Ovary (tissue), 10 donors: ENCODE measurements around the gene DEFB132. TPM values are rescaled to one million over a fixed set of nuclear protein-coding genes. Genes with fewer than 3 reads are reported as not detected.

Source experiments
- DNase-seq, 5 donors: peaks; one replicate each; pipeline ENCODE4 v3.0.0-alpha.2; 2019 to 2020
- H3K27ac ChIP-seq, 2 donors: fragments of 200-600 bp; one replicate each; pipeline versions ENCODE4 v1.5.1 to v1.8.0; 2019 to 2022
- H3K27me3 ChIP-seq: fragments of 200-600 bp; one replicate; pipeline ENCODE4 v1.8.0; 2022
- H3K36me3 ChIP-seq: fragments of 200-600 bp; sonication (generic); one replicate; pipeline ENCODE4 v1.5.1; 2019
- H3K4me1 ChIP-seq: one replicate; pipeline ENCODE4 v1.8.1; 2013; ENCODE audit warnings: mild to moderate bottlenecking, moderate library complexity; ENCODE audit not compliant: insufficient read depth
- H3K4me3 ChIP-seq: fragments of 200-600 bp; sonication (generic); one replicate; pipeline ENCODE4 v1.5.1; 2017
- H3K9me3 ChIP-seq, 2 donors: fragments of 200-600 bp in 1 of 2; sonication (generic) in 1 of 2; one replicate each; pipeline versions ENCODE4 v1.5.1 to v1.8.1; 2013 to 2019; ENCODE audit warnings: mild to moderate bottlenecking in 1 of 2, moderate library complexity in 1 of 2
- EP300 ChIP-seq: sonication (generic); formaldehyde crosslinking; IDR thresholded peaks from one replicate; pipeline ENCODE4 v1.6.1; 2017; ENCODE audit warnings: antibody characterized with exemption
- POLR2A ChIP-seq: fragments of 450-650 bp; IDR thresholded peaks from one replicate; pipeline ENCODE4 v1.6.1; 2017; ENCODE audit warnings: antibody characterized with exemption, mild to moderate bottlenecking, moderate library complexity
- WGBS, 3 donors: extraction: QIAGEN DNeasy Blood & Tissue Kit in 1 of 3; methylation state at CpG; one replicate each; pipeline versions ENCODE4 v1.1.5 to v1.1.7; 2013 to 2017; 5-methylcytosine and 5-hydroxymethylcytosine counted together
- intact Hi-C, 4 donors: fragments of 100-400 bp; cut with DNase I; formaldehyde crosslinking; loops; one replicate each; pipeline versions ENCODE4 v1.11.0 to v1.15.1; 2022 to 2023
- long read RNA-seq, 3 donors: library from polyadenylated mRNA in 2 of 3; unstranded in 2 of 3; transcript quantifications; one replicate each; pipeline ENCODE4 v2.0.0 and lab custom pipeline, GENCODE V29; 2021 to 2026
- polyA plus RNA-seq, 2 donors: library from polyadenylated mRNA; stranded (reverse); fragments of 200-250 nt in 1 of 2; fragments of 350-450 nt in 1 of 2; fragmentation: Illumina TruSeq in 1 of 2; extraction: RNeasy Lipid Tissue Mini Kit (QIAGEN cat#74804) in 1 of 2; gene quantifications; one replicate each; pipeline ENCODE4 v1.2.3, GENCODE V29; 2013 to 2014
- total RNA-seq, 7 donors: library from RNA; depleted of rRNA in 2 of 7; stranded (reverse); fragments of >200 nt in 2 of 7; fragmentation: NEBNext Ultra II Directional in 3 of 7; extraction: Animal tissue kit (Norgen Biotek cat#: 25700) in 3 of 7; gene quantifications; one replicate each; pipeline versions ENCODE4 v1.1.0 to v1.2.4, GENCODE V29; 2016 to 2023
- TF ChIP-seq, protein P1 (sequence below), 3 donors: fragments of 450-650 bp in 2 of 3; fragments of 200-600 bp in 1 of 3; IDR thresholded peaks; one replicate each; pipeline versions ENCODE4 v1.5.1 to v1.8.0; 2016 to 2022; ENCODE audit warnings: antibody characterized with exemption in 3 of 3, mild to moderate bottlenecking in 1 of 3
- donor health status: DM: no; HTN: no; CAD: no; lungs with moderate emphysema.
- donor health status: DM: no; HTN: no; CAD: no.
- donor health status: Bipolar disorder and iron deficiency.
- donor health status: DM: yes; HTN: yes; CAD: no.
- donor health status: DM: no; HTN: no; CAD: no.
- donor health status: DM: yes; HTN: yes; CAD: no.

DEFB132 gene
- not detected for total RNA-seq
- not detected for polyA plus RNA-seq
- long read RNA-seq, donor 1 = 0 reads
- long read RNA-seq, donor 2 = 0 reads
- long read RNA-seq, donor 3 = 0 reads

DNA sequence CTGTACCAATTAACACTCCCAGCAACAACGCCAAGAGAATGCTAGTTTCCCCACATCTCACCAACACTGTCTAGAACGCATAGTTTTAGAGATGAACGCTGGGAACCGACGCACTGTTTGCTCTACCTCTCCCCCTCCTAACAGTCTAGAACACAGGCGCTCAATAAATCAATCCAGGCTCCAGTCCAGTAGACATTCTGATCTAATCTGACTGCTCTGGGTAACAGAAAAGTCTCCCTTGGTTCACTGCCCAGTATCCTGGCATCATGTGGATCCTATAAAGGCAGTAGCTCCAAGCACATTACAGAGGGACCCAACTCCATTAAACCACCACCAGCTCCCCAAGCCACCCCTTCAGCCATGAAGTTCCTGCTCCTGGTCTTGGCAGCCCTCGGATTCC, at the start of gene DEFB132:
Gene DEFB132, plus strand, starts transcription at position 306 of the 400 bp plus-strand sequence. Its CDS starts 55 bp downstream, at position 361.
- Histone ChIP-seq H3K27ac (no peak within 1 kb of the TSS), H3K9me3 (no peaks in the 10 kb centered on the region), H3K27me3 (no peaks in the 10 kb centered on the region), H3K4me3 (no peak within 1 kb of the TSS), H3K4me1 (no peaks in the 10 kb centered on the region), H3K36me3 (no peaks in the 10 kb centered on the region)
- TF ChIP-seq POLR2A (no peak), EP300 (no peak)
- TF ChIP-seq, protein P1, sequence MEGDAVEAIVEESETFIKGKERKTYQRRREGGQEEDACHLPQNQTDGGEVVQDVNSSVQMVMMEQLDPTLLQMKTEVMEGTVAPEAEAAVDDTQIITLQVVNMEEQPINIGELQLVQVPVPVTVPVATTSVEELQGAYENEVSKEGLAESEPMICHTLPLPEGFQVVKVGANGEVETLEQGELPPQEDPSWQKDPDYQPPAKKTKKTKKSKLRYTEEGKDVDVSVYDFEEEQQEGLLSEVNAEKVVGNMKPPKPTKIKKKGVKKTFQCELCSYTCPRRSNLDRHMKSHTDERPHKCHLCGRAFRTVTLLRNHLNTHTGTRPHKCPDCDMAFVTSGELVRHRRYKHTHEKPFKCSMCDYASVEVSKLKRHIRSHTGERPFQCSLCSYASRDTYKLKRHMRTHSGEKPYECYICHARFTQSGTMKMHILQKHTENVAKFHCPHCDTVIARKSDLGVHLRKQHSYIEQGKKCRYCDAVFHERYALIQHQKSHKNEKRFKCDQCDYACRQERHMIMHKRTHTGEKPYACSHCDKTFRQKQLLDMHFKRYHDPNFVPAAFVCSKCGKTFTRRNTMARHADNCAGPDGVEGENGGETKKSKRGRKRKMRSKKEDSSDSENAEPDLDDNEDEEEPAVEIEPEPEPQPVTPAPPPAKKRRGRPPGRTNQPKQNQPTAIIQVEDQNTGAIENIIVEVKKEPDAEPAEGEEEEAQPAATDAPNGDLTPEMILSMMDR (IDR thresholded peaks at IDR 0.05) = no peak
- WGBS, 3 donors = 70 to 82% (median 71%) methylated on average over 7 of the region's 7 CpGs
- DNase-seq = no peak
- intact Hi-C loops = no loop called here

- Histone ChIP-seq H3K4me1 (no peaks in the 10 kb centered on the region), H3K36me3 (no peaks in the 10 kb centered on the region), H3K4me3 (no peak overlapping the region), H3K27ac (no peak overlapping the region), H3K27me3 (no peaks in the 10 kb centered on the region), H3K9me3 (no peaks in the 10 kb centered on the region)
- intact Hi-C loops = no loop called here
- WGBS, 3 donors = 11 to 22% (median 13%) methylated on average over 5 of the region's 5 CpGs
- TF ChIP-seq POLR2A (no peak), EP300 (no peak)
- TF ChIP-seq, protein P1 (IDR thresholded peaks at IDR 0.05) = peak; percentile 14 to 36 (median 24)
- no peak for DNase-seq
Measured at GRCh38 chr20:208942-209566, 48.5 kb upstream of the DEFB132 start.

DNA sequence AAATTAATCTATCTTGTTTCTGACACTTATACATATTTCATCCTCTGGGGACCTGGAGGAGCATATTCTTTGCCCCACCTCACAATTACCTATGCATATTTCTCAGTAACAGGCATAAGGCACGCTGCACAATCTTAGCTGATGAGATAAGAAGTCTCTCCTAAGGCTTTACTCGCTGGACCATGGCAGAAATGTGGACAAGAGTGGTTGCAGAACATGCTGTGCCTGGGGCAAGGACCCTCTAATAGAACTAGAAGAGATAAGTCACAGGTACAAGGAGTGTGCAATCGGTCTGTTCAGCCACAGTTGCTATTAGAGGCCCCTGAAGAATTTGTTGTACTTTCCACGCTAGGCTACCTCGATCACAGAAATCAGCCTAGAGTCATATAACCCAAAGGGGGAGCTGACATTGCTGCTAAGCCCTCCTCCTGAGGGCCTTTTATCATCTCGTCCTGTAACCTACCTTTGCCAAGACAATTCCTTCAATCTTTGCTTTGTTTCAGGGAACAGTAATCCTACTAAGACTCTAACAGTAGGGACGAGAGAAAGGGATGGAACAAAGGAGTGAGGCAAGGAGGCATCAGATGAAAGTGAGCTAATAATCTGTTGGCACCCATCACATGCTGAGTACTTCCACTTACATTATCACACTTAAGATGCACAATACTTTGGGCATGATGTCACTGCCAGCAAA, 46.6 kb upstream of the DEFB132 start:
- intact Hi-C loops = no loop called here

DNA sequence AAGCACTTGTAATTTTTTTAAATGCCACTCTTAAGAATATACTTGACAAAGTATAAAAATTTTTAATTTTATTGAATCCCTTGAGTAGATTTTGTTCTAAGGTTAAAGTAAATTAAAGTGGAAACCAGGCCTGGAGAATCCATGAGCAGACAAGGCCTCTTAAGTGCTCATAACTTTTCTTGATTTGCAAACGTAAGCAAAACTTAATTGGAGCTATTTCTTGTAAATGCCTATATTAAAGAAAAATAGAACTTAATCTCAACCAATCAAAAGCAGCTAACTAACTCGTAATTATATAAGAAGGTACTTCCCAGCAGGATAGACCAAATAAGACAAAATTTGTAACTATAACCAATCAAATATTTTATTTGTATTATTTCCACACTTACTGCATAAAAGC, 43.1 kb upstream of the DEFB132 start:
- no peak for DNase-seq
- Histone ChIP-seq H3K27ac (no peak overlapping the region), H3K4me3 (no peak overlapping the region), H3K27me3 (no peaks in the 10 kb centered on the region), H3K36me3 (no peaks in the 10 kb centered on the region), H3K9me3 (no peaks in the 10 kb centered on the region), H3K4me1 (no peaks in the 10 kb centered on the region)
- 38 to 60% (median 38%) methylated on average over 2 of the region's 2 CpGs for WGBS, 3 donors
- TF ChIP-seq POLR2A (no peak), EP300 (no peak)
- TF ChIP-seq, protein P1 (IDR thresholded peaks at IDR 0.05) = no peak
- intact Hi-C loops = no loop called here

More for the DNA sequence above, 46.6 kb upstream of the DEFB132 start:
- TF ChIP-seq, protein P1 (IDR thresholded peaks at IDR 0.05) = no peak
- TF ChIP-seq EP300 = no peak
- no peak for TF ChIP-seq POLR2A
- Histone ChIP-seq H3K4me1 (no peaks in the 10 kb centered on the region), H3K36me3 (no peaks in the 10 kb centered on the region), H3K27me3 (no peaks in the 10 kb centered on the region), H3K4me3 (no peak overlapping the region), H3K9me3 (no peaks in the 10 kb centered on the region), H3K27ac (no peak overlapping the region)
- 34 to 51% (median 36%) methylated on average over 7 of the region's 7 CpGs for WGBS, 3 donors
- no peak for DNase-seq
